Skin epidermis (tissue), 12 donors: Measurements from ENCODE around the gene CYP2W1.
"Not testable (repeated sequence)": the region's sequence is repeated elsewhere in the genome, so short reads cannot be mapped to it uniquely, and the experiment has no call there.

ENCODE experiments used
- H3K27ac ChIP-seq, 21 experiments: fragments of 200-600 bp; sonication (generic) in 11 of 21; one replicate each; pipeline ENCODE4 v1.5.0; 2020; ENCODE audit warnings: mild to moderate bottlenecking in 3 of 21, inconsistent platforms in 2 of 21, moderate library complexity in 2 of 21
- H3K4me3 ChIP-seq, 7 experiments: fragments of 200-600 bp; sonication (generic) in 2 of 7; one replicate each; pipeline ENCODE4 v1.5.0; 2020; ENCODE audit warnings: inconsistent platforms in 2 of 7, mild to moderate bottlenecking in 2 of 7, moderate library complexity in 1 of 7

Gene CYP2W1

GRCh38 chr7:983004-983615 is at the start of gene CYP2W1:
CYP2W1 (plus strand) TSS chr7:983181; CDS start chr7:983212, 31 bp downstream.
- Histone ChIP-seq H3K27ac (peak within 1 kb of the TSS in 8 of 21 experiments; percentile 28 to 82 (median 38)), H3K4me3 (peak within 1 kb of the TSS in 2 of 7 experiments; percentile 5 to 31)

DNA sequence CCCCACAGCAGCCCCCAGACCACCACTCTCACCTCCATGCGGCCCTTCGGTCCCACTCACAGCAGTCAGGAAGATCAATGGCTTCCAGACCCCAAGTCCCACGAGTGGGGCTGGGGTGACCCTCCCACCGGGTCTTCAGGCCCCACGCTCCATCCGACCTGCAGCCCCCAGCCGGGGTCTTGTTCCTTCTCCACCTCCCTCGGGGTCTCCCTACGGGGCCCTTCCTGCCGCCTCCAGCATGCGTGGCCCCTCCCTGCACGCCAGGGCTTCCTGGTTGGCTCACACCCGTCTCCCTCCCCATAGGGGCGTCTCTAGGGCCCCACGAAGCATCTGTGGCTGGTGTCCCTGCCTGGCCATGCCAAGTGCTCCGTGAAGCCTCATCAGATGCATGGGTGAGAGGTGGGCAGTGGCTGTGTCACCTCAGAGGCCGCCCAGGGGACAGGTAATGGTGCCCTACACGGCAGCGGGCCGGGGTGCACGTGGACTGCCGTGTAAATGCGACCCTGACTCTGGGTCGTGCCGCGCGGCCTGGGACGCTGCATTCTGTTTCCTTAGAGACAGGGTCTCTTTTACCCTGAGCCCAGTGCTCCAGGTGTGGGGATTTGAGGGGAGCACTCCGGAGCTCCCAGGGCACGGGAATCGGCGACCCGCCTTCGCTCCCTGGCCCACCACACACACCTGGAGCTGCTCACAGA is 48.4 kb upstream of the CYP2W1 start:
- no peak overlapping the region for H3K27ac ChIP-seq
- H3K4me3 ChIP-seq: no peak overlapping the region

DNA sequence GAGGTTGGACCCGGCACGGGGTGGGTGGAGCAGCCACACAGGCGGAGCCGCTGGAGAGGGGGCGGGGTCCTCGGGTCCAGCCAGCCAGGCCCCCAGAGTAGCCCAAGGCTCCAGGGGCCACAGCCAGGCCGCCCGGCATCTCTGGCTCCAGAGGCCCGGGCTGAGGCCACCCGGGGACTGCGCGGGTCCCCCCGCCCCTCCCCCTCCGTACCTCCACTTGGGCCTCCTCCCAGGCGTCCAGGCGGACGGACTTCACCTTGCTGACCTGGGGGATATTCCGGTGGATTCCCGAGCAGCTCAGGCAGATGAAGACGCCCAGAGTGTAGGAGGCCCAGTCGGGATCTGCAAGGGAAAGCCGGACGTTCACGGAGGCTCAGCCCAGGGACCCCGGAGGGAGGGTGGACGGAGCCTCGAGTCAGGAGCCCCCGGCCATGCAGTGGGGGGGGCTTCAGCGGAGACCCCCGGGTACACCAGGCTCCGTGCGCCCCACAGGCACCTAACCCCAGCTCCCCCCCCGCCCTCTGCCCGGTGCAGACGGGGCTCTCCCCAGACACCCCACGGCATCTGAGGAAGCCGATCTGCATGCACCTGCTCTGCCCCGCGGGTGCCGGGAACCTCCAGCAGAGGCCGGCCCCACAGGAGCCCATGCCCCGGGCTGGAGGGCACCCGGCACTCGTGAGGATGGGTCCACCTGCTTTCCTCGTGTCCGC is 47.7 kb upstream of the CYP2W1 start:
- H3K27ac ChIP-seq: no peak overlapping the region
- no peak overlapping the region for H3K4me3 ChIP-seq

- H3K4me3 ChIP-seq: no peak overlapping the region
- H3K27ac ChIP-seq: no peak overlapping the region
These were observed 47.1 kb upstream of the CYP2W1 start for GRCh38 chr7:935874-936385.

- no peak overlapping the region for H3K27ac ChIP-seq
- H3K4me3 ChIP-seq: no peak overlapping the region
These were observed 46.5 kb upstream of the CYP2W1 start for GRCh38 chr7:936386-937054.

DNA sequence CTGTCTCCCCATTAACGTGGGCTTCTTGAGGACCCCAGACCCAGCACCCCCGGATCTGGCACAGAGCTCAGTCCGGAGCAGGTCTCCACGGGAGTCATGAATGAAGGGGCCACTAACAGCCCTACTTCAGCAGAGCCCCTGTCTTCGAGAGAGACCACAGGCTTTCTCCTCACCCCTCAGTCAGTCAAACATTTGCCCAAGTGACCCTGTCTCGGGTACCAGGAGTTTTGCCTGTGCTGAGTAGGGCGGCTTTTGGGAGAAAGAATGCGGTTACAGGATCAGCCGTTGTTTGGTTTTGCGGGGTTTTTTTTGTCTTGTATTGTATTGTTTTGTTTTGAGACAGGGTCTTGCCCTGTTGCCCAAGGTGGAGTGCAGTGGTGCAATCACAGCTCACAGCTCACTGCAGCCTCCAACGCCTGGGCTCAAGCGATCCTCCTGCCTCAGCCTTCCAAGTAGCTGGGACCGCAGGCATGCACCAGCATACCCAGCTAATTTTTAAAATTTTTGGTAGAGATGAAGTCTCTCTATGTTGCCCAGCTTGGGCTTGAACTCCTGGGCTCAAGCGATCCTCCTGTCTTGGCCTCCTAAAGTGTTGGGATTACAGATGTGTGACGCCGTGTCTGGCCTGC is 45.0 kb upstream of the CYP2W1 start:
- H3K27ac ChIP-seq: no peak overlapping the region
- H3K4me3 ChIP-seq: no peak overlapping the region

- Histone ChIP-seq H3K27ac (no peak overlapping the region), H3K4me3 (no peak overlapping the region)
These were observed 44.3 kb upstream of the CYP2W1 start for GRCh38 chr7:938546-939185.

DNA sequence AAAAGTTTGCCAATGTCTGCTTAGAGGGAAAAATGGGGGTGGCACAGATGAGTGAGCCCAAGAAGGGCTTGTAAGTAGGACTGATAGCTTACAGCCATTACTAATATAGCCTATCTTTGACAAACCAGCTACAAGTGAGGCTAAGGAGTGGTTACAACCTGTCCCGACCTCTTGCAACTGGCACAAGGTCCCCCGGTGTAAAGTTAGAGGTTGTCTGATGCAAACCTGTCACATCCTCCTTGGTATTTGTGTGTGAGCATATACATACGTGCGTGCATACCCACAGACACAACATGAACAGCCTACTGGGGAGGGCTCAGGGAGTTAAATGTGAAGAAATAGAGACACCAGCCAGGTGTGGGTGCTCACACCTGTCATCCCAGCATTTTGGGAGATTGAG is 43.1 kb upstream of the CYP2W1 start:
- Histone ChIP-seq H3K4me3 (no peak overlapping the region), H3K27ac (no peak overlapping the region)

DNA sequence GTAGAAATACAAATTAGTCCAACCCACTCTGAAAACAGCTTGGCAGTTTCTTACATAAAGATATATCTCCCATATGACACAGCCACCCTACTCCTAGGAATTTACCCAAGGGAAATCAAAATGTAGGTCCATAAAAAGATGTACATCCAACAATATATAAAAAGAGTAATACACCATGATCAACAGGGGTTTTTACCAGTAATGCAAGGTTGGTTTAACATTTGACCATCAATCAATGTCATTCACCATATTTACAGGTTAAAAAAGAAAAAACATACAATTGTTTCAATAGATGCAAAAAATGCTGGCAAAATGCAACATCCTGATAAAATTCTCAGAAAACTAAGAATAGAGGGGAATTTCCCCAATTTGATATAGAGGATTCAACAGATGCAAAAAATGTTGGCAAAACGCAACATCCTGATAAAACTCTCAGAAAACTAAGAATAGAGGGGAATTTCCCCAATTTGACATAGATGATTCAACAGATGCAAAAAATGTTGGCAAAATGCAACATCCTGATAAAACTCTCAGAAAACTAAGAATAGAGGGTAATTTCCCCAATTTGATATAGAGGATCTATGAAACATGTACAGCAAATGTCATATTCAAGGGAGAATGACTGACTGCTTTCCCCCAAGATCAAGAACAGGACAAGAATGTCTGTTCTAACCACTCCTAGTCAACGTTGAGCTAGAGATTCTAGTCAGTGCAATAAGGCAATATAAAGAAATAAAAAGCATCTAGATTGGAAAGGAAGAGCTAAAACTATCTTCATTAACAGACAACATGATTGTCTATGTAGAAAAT is 42.2 kb upstream of the CYP2W1 start:
- no peak overlapping the region for H3K27ac ChIP-seq
- no peak overlapping the region for H3K4me3 ChIP-seq

GRCh38 chr7:943793-944192 is 39.2 kb upstream of the CYP2W1 start:
- H3K27ac ChIP-seq, H3K4me3 ChIP-seq: not testable (repeated sequence)

- Histone ChIP-seq H3K27ac (peak overlapping the region in 4 of 21 experiments; percentile 11 to 80 (median 18)), H3K4me3 (no peak overlapping the region)
These were observed 38.2 kb upstream of the CYP2W1 start for GRCh38 chr7:944744-945143.

DNA sequence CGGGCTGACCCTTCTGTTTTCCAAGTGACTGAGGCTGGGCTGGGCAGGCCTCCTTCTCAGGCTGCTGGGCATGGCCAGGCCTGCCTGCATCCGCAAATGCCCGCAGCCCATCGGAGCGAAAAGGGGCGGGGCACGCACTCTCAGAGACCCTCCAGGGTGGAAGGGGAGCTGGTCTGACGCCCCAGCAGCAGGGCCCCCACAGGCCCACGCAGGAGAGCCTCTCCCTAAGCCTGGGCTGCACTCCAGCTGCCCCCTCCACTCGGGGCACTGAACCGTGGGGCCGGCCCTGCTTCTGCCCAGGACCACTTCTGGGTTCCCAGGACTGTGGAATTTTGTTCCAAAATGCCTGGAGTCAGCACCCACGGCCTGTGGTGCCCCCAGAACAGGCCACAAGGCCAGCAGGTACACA is 37.8 kb upstream of the CYP2W1 start:
- peak overlapping the region in 5 of 21 experiments; percentile 4 to 80 (median 16) for H3K27ac ChIP-seq
- peak overlapping the region in 1 of 7 experiments; percentile 17 for H3K4me3 ChIP-seq

- peak overlapping the region in 7 of 21 experiments; percentile 4 to 80 (median 16) for H3K27ac ChIP-seq
- peak overlapping the region in 1 of 7 experiments; percentile 17 for H3K4me3 ChIP-seq
These were observed 37.3 kb upstream of the CYP2W1 start for GRCh38 chr7:945556-946255.

DNA sequence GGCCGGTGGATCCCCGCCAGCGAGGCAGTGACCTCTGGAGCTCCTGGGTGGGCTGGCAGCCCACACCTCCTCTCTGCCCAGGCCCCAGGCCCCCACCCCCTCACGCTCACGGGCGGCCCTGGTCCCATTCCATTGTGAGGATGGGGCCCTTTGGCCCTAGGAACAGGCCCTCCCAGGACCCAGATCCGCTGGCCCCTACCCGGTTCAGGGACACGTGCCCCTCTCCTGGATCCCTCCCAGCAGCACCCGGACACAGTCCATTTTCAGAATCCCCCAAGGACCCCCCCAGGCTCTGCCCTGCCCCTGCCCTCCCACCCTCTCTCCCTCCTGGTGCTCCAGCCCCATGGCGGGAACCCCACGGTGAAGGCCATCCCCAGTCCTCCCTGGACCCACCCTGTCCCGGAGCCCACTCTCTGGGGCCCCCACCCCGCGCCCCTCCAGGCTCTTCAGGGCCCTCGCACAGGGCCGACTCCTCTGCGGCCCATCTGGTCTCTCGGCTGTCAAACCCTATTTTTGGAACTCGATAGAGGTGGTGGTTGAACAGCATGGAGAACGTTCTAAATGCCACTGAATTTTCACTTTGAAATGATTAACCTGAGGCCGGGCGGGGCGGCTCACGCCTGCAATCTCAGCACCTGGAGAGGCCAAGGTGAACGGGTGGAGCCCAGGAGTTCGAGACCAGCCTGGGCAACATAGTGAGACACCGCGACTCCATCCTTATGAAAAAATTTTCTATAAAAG is 36.6 kb upstream of the CYP2W1 start:
- Histone ChIP-seq H3K27ac (peak overlapping the region in 4 of 21 experiments; percentile 4 to 80 (median 17)), H3K4me3 (no peak overlapping the region)

- Histone ChIP-seq H3K27ac (no peak overlapping the region), H3K4me3 (no peak overlapping the region)
These were observed 35.4 kb upstream of the CYP2W1 start for GRCh38 chr7:947391-948210.
